HFFc6 (cell line): ENCODE measurements around the gene DTX3. TPM values are rescaled to one million over a fixed set of nuclear protein-coding genes. Genes with fewer than 3 reads are reported as not detected.
"Not testable (repeated sequence)": the region's sequence is repeated elsewhere in the genome, so short reads cannot be mapped to it uniquely, and the experiment has no call there.

ENCODE experiments used
- DNase-seq: peaks from one replicate; pipeline ENCODE4 v3.0.0-alpha.2; 2018
- H3K27ac Mint-ChIP-seq: 2 replicates; pipeline ENCODE4 v1.8.0; 2020; ENCODE audit warnings: mild to moderate bottlenecking, mixed read lengths
- H3K27me3 Mint-ChIP-seq: 2 replicates; pipeline ENCODE4 v1.8.0; 2021; ENCODE audit warnings: mild to moderate bottlenecking, moderate library complexity, mixed read lengths; ENCODE audit not compliant: insufficient read depth
- H3K36me3 Mint-ChIP-seq: 2 replicates; pipeline ENCODE4 v1.8.0; 2021; ENCODE audit warnings: low read depth, mixed read lengths
- H3K4me1 Mint-ChIP-seq: 2 replicates; pipeline ENCODE4 v1.8.0; 2020; ENCODE audit warnings: low read depth, mixed read lengths
- H3K4me3 Mint-ChIP-seq: 2 replicates; pipeline ENCODE4 v1.8.0; 2020; ENCODE audit warnings: mild to moderate bottlenecking, moderate library complexity, mixed read lengths
- H3K9me3 Mint-ChIP-seq: 2 replicates; pipeline ENCODE4 v1.8.0; 2020; ENCODE audit warnings: mild to moderate bottlenecking, mixed read lengths
- CTCF ChIP-seq: fragments of 200-600 bp; sonication (generic); IDR thresholded peaks from 2 replicates; pipeline ENCODE4 v1.5.0; 2021; ENCODE audit warnings: antibody characterized with exemption, mild to moderate bottlenecking
- total RNA-seq, 6 experiments: library from RNA; stranded (reverse); fragmentation: NEBNext Ultra II Directional; extraction: Animal tissue kit (Norgen Biotek cat#: 25700); gene quantifications; 2 replicates in 1 of 6; 3 replicates in 5 of 6; pipeline ENCODE4 v1.2.3, GENCODE V29; 2021

The DTX3 gene
- total RNA-seq, 6 experiments from 2014 or later = 17.7 to 21.0 (median 19.2) TPM

DNA sequence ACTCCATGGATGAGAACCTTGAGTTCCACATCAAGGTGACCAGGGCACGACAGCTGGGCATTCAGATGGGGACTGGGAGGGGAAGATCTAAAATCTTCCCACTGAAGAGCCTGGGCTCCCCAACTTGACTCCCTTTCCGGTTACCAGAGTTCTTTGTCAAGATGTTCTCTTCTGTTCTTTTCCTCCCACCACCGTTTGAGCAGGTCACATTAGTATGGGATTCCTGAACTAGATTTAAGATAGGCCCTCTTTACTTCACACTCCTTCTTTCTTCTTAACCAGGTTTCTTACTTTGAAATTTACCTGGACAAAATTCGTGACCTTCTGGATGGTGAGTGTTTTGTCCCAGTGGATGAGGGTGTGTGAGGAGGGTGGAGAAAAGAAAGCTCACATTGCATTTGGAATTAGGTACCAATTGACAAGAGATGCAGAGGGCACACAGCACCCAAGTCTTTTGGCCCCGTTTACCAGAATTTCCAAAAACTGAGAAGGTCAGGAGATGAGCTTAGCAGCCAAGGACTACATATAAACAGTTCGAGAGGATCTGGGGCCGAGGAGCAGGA lies 40.4 kb upstream of the DTX3 start:
- no peak overlapping the region for H3K27ac Mint-ChIP-seq
- no peak overlapping the region for H3K4me3 Mint-ChIP-seq
- H3K36me3 Mint-ChIP-seq = no peaks in the 10 kb centered on the region
- H3K9me3 Mint-ChIP-seq = no peaks in the 10 kb centered on the region
- peaks cover 7% of the 10 kb centered on the region; the same call in 1 of the 2 replicates for H3K27me3 Mint-ChIP-seq
- no peak for TF ChIP-seq CTCF
- peaks cover 10% of the 10 kb centered on the region; the same call in 1 of the 2 replicates for H3K4me1 Mint-ChIP-seq
- no peak for DNase-seq

- H3K4me3 Mint-ChIP-seq = no peak overlapping the region
- no peaks in the 10 kb centered on the region for H3K9me3 Mint-ChIP-seq
- no peak for TF ChIP-seq CTCF
- peaks cover 12% of the 10 kb centered on the region for H3K27me3 Mint-ChIP-seq
- DNase-seq = no peak
- H3K27ac Mint-ChIP-seq = no peak overlapping the region
- H3K36me3 Mint-ChIP-seq = no peaks in the 10 kb centered on the region
- H3K4me1 Mint-ChIP-seq = no peaks in the 10 kb centered on the region
These were observed 35.8 kb upstream of the DTX3 start for GRCh38 chr12:57568838-57569237.

DNA sequence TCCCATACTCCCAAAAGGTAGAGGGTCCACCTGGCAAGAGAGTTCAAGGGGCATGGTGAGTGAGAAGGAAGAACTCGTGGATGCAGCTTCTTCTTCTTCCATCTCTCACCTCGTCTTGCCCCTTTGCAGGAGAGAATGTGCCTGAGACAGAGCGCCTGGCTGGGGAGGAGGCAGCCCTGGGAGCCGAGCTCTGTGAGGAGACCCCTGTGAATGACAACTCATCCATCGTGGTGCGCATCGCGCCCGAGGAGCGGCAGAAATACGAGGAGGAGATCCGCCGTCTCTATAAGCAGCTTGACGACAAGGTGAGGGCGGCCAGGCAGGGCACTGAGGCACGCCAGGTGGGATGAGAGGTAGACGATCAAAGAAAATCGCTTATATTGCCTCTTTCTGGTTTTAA lies 34.8 kb upstream of the DTX3 start:
- TF ChIP-seq CTCF = no peak
- Mint-ChIP-seq H3K4me3 (no peak overlapping the region), H3K4me1 (no peaks in the 10 kb centered on the region), H3K36me3 (no peaks in the 10 kb centered on the region), H3K27ac (no peak overlapping the region), H3K27me3 (peaks cover 10% of the 10 kb centered on the region), H3K9me3 (no peaks in the 10 kb centered on the region)
- no peak for DNase-seq

DNA sequence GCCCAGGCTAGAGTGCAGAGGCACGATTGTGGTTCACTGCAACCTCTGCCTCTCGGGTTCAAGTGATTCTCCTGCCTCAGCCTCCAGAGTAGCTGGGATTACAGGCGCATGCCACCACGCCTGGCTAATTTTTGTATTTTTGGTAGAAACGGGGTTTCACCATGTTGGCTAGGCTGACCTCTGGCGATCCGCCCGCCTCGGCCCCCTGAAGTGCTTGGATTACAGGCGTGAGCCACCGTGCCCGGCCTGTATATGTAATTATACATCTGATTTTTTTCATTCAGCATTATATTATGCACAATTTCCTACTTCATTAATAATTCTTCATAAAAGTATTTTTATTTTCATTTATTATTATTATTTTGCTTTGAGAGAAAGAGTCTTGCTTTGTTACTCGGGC lies 34.2 kb upstream of the DTX3 start:
- H3K36me3 Mint-ChIP-seq, DNase-seq, H3K9me3 Mint-ChIP-seq, H3K4me3 Mint-ChIP-seq, H3K27ac Mint-ChIP-seq, H3K4me1 Mint-ChIP-seq: not testable (repeated sequence)
- H3K27me3 Mint-ChIP-seq = peaks cover 10% of the 10 kb centered on the region

GRCh38 chr12:57571926-57572762 lies 32.5 kb upstream of the DTX3 start:
- no peaks in the 10 kb centered on the region for H3K36me3 Mint-ChIP-seq
- H3K27me3 Mint-ChIP-seq = peaks cover 10% of the 10 kb centered on the region
- H3K4me3 Mint-ChIP-seq = no peak overlapping the region
- no peak overlapping the region for H3K27ac Mint-ChIP-seq
- no peaks in the 10 kb centered on the region for H3K9me3 Mint-ChIP-seq
- TF ChIP-seq CTCF = no peak
- no peak for DNase-seq
- H3K4me1 Mint-ChIP-seq = no peaks in the 10 kb centered on the region

- Mint-ChIP-seq H3K4me1 (peaks cover 9% of the 10 kb centered on the region), H3K9me3 (no peaks in the 10 kb centered on the region), H3K27ac (no peak overlapping the region), H3K4me3 (no peak overlapping the region), H3K27me3 (peaks cover 7% of the 10 kb centered on the region), H3K36me3 (no peaks in the 10 kb centered on the region)
- TF ChIP-seq CTCF = no peak
- DNase-seq = no peak
These were observed 29.8 kb upstream of the DTX3 start for GRCh38 chr12:57574795-57575194.
